K562 (cell line): ENCODE data around the gene PTTG1IP. TPM values are rescaled to one million over a fixed set of nuclear protein-coding genes. Genes with fewer than 3 reads are reported as not detected.

Experiments used
- ETS2 ChIP-seq: IDR thresholded peaks from 2 replicates; pipeline ENCODE4 v1.6.1; 2016; ENCODE audit warnings: borderline replicate concordance, missing genetic modification characterization, mild to moderate bottlenecking, moderate library complexity, missing compliant biosample characterization; ENCODE audit not compliant: poor library complexity, severe bottlenecking
- SMAD2 ChIP-seq: fragments of 150-350 bp; IDR thresholded peaks from 2 replicates; pipeline ENCODE4 v1.6.1; 2014; ENCODE audit warnings: low read depth, mild to moderate bottlenecking, low read length
- TBP ChIP-seq: optimal IDR thresholded peaks from 2 replicates; pipeline ENCODE3; 2011; ENCODE audit warnings: low read depth, low read length, improper control_type of control experiment
- ZNF280A ChIP-seq: fragments of 450-650 bp; IDR thresholded peaks from 2 replicates; pipeline ENCODE4 v1.6.1; 2018; ENCODE audit warnings: mild to moderate bottlenecking, low read depth; ENCODE audit not compliant: partially characterized antibody
- ZNF395 ChIP-seq: fragments of 200-800 bp; sonication (Bioruptor generic); IDR thresholded peaks from 2 replicates; pipeline ENCODE4 v1.6.1; 2017; ENCODE audit warnings: missing genetic modification characterization, missing compliant biosample characterization
- polyA plus RNA-seq, 8 experiments: library from polyadenylated mRNA; depleted of rRNA in 4 of 8; stranded (reverse) in 5 of 8; unstranded in 3 of 8; fragments of >200 nt; fragmentation: Nextera tagmentation in 2 of 8; fragmentation: Illumina TruSeq in 1 of 8; extraction: Ambion mirVana in 2 of 8; extraction: Trizol in 1 of 8; gene quantifications; 2 replicates each; pipeline versions ENCODE4 v1.2.1 to v1.2.3, GENCODE V29; 2011 to 2014; ENCODE audit warnings: inconsistent platforms in 1 of 8, missing spikeins in 1 of 8
- total RNA-seq, 7 experiments: library from RNA; depleted of rRNA in 6 of 7; stranded (reverse); fragments of >200 nt in 6 of 7; fragmentation: Illumina TruSeq in 2 of 7; extraction: Trizol in 2 of 7; gene quantifications; 2 replicates each; pipeline versions ENCODE4 v1.2.1 to v1.2.3, GENCODE V29; 2011 to 2021; ENCODE audit warnings: low replicate concordance in 1 of 7

The PTTG1IP gene
- total and polyA plus RNA-seq, 9 of the 15 experiments (the other 6 are each of a cell fraction or from before 2014, with no cell fraction given) = 5.0 to 99.3 (median 82.4) TPM

GRCh38 chr21:44914176-44914874 is 40.8 kb upstream of the PTTG1IP start (continued):
- TF ChIP-seq ZNF395 (CRISPR knock-in tag) (no peak), ETS2 (tag) (no peak), SMAD2 (no peak), ZNF280A (no peak), TBP (no peak)
